BJ (cell line): Measurements from ENCODE around the gene DRAP1. TPM values are rescaled to one million over a fixed set of nuclear protein-coding genes. Genes with fewer than 3 reads are reported as not detected.

Experiments
- CTCF ChIA-PET: fragments of 350-600 bp; formaldehyde crosslinking; extraction: SDS; loops from one replicate; lab custom pipeline; 2021; ENCODE audit warnings: antibody characterized with exemption, inconsistent platforms; lab: Yijun Ruan, JAX
- POLR2A ChIA-PET: fragments of 300-600 bp; sonication (Branson Sonifier 250); formaldehyde crosslinking; extraction: SDS; loops from one replicate; lab custom pipeline; 2021; ENCODE audit warnings: antibody characterized with exemption; lab: Charles Lee
- DNase-seq: peaks from one replicate; pipeline ENCODE4 v3.0.0-alpha.2; 2011; ENCODE audit warnings: low read depth
- H3K27me3 ChIP-seq: 2 replicates; pipeline ENCODE4 v1.6.0; 2011; ENCODE audit warnings: low read length; ENCODE audit not compliant: control insufficient read depth, insufficient read depth
- H3K36me3 ChIP-seq: 2 replicates; pipeline ENCODE4 v1.5.1; 2011; ENCODE audit warnings: low read length; ENCODE audit not compliant: control insufficient read depth, insufficient read depth
- H3K4me3 ChIP-seq: 2 replicates; pipeline ENCODE4 v1.5.1; 2011; ENCODE audit warnings: low read depth, mild to moderate bottlenecking, control low read depth, low read length
- CTCF ChIP-seq: IDR thresholded peaks from 2 replicates; pipeline ENCODE4 v1.5.1; 2011; ENCODE audit warnings: low read depth, mild to moderate bottlenecking, control low read depth, inconsistent platforms, low read length, moderate library complexity; ENCODE audit not compliant: insufficient read depth
- polyA plus RNA-seq: library from polyadenylated mRNA; depleted of rRNA; stranded (reverse); fragments of >200 nt; gene quantifications from 2 replicates; pipeline ENCODE4 v1.2.3, GENCODE V29; 2011

Gene DRAP1
- polyA plus RNA-seq, 1 experiment: 137 TPM

- Histone ChIP-seq H3K4me3 (no peak overlapping the region), H3K27me3 (no peaks in the 10 kb centered on the region), H3K36me3 (peaks cover 7% of the 10 kb centered on the region)
- DNase-seq: no peak
- TF ChIP-seq CTCF: no peak
- ChIA-PET POLR2A (no interaction called here), CTCF (interaction anchor here (0.6 to 11.3 kb wide), 3 partner anchors 9 to 185 kb away, joined by 3 to 130 read pairs (median 5); partner anchors contain the start of genes CCDC85B, FIBP and KAT5)
Observed at GRCh38 chr11:65896034-65896999, 22.9 kb upstream of the DRAP1 start.

GRCh38 chr11:65897020-65897471 lies 22.2 kb upstream of the DRAP1 start:
- DNase-seq: no peak
- CTCF ChIA-PET: interaction anchor here (1.9 to 11.3 kb wide), 3 partner anchors 10 to 37 kb away, joined by 5 to 130 read pairs (median 7); partner anchors contain the start of genes CCDC85B and FIBP
- H3K36me3 ChIP-seq: peaks cover 7% of the 10 kb centered on the region

DNA sequence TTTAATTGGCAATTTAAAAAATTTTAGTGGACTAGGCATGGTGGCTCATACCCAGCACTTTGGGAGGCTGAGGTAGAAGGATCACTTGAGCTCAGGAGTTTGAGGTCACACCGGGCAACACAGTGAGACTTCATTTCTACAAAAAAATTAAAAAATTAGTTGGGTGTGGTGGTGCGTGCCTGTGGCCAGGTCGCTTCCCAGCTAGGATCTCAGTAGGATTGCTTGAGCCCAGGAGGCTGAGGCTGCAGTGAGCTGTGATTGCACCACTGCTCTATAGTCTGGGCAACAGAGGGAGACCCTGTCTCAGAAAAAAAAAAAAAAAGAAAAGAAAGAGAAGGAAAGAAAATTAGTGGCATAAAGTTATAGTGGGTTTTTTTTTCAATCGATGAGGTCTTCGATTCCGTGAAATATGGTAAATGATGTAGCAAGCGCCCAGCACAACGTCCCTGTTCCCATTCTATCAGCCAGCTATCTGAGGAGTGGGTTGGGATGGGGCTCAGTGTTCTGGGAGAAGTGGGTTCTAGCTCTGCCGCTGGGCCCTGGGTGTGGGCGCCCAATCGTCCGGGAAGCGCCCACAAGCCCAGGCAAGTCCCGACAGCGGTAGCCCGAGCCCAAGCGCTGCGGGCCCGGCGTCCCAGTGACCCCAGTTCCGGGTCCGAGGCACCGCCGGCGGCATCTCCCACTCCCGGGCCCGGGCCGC lies 20.4 kb upstream of the DRAP1 start:
- ChIA-PET CTCF (interaction anchor here (0.9 to 11.3 kb wide), 4 partner anchors 12 to 27 kb away, joined by 3 to 130 read pairs (median 5); partner anchors contain the start of genes CCDC85B and FIBP), POLR2A (interaction anchor here (0.5 to 1.8 kb wide), 5 partner anchors 8 to 1524 kb away, joined by 3 to 19 read pairs (median 3); partner anchors contain the start of genes CCDC85B and FIBP)
- Histone ChIP-seq H3K4me3 (peak overlapping the region; percentile 86), H3K27me3 (no peaks in the 10 kb centered on the region), H3K36me3 (peaks cover 3% of the 10 kb centered on the region)
- TF ChIP-seq CTCF: no peak
- no peak for DNase-seq

More at GRCh38 chr11:65897020-65897471, 22.2 kb upstream of the DRAP1 start:
- POLR2A ChIA-PET: no interaction called here
- H3K27me3 ChIP-seq: no peaks in the 10 kb centered on the region
- H3K4me3 ChIP-seq: no peak overlapping the region
- no peak for TF ChIP-seq CTCF

DNA sequence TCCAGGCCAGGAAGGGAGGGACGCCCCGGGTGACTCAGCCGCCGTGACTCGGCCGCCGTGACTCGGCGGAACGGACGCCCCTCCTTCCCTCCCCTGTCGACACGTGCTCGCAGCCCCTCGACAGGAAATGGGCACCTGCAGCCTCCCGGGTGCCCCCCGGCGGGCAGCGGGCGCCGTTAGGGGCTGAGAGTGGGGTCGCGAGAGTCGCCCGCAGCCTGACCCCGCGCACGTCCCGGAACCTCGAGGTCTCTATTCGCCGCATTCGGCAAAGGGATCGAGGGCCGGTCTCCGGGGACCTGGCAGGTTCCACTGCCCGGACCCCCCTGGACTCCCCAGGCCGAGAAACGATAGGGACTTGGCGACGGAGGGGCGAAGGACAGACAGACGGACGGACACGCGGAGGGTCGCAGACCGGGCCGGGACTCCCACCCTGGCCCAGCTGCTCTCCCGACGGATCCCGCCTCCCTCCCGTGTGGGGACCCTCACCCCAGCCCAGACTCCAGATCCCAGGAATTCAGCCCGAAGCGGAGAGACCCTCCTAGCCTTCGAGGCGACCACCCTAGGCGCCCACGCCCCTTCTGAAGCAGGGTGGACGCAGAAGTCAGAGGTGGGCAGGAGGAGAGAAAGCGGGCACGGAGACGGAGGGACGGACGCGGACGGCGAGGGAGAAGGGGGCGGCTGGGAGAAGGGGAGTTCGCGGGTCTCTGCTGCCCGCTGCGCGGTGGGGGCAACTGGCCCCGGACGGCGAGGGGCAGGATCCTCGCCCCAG lies 19.7 kb upstream of the DRAP1 start:
- Histone ChIP-seq H3K36me3 (peaks cover 3% of the 10 kb centered on the region), H3K27me3 (no peaks in the 10 kb centered on the region), H3K4me3 (peak overlapping the region; percentile 86)
- POLR2A ChIA-PET: interaction anchor here (1.8 kb wide), 1 partner anchor 9 kb away, joined by 19 read pairs; the partner anchor contains the start of gene CCDC85B
- DNase-seq: no peak
- TF ChIP-seq CTCF: no peak
- CTCF ChIA-PET: interaction anchor here (0.9 to 11.3 kb wide), 5 partner anchors 12 to 28 kb away, joined by 3 to 130 read pairs (median 3); partner anchors contain the start of genes CCDC85B and FIBP
